ENCODE measurements around the gene CLIC1. TPM values are rescaled to one million over a fixed set of nuclear protein-coding genes. Genes with fewer than 3 reads are reported as not detected.

Gene CLIC1
- total and polyA plus RNA-seq, 2 experiments from 2014 or later: 576 to 784 TPM

DNA sequence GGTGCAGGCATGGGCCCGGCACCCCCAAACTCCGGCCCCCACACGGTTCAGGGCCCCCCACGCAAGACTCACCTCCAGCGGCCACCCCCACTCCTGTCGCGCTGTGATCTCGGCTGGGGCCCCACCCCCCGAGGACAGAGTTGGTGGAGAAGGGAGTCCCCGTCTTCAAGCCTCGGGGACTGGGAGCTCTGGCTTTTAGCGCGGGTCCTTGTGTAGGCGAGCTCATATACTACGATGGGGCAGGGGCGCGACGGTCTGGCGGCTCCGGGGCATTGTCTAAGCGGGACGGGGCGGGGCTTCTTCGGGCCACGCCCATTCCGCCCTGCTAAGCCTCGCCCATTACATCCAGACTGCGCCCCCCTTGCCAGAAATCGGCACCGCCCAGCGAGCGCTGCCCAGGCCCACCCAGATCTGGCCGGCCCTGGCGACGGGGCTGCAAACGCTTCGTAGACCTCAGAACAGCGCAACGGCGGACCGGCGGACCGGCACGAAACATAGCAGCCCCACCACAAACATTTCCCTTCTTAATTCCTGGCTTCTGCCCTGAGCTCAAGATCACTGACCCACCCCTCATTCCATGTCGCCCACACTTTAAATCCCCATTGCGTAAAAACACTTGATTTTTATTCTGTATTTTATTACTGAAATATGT, 6.2 kb downstream of the CLIC1 start:
- Histone ChIP-seq H3K9me3 (ENCODE audit: low read depth) (no peaks in the 10 kb centered on the region), H2AFZ (peak overlapping the region; percentile 70), H3K4me1 (ENCODE audit: insufficient read depth) (peaks cover 19% of the 10 kb centered on the region), H4K20me1 (ENCODE audit: insufficient read depth) (no peaks in the 10 kb centered on the region), H3K36me3 (ENCODE audit: low read depth) (peaks cover 44% of the 10 kb centered on the region), H3K9ac (peak overlapping the region; percentile 81), H3K9me2 (ENCODE audit: insufficient read depth) (no peaks in the 10 kb centered on the region), H3K27ac (peak overlapping the region; percentile 78), H3K27me3 (replicated peaks; ENCODE audit: insufficient read depth) (no peaks in the 10 kb centered on the region), H3K79me2 (ENCODE audit: insufficient read depth) (peaks cover 33% of the 10 kb centered on the region), H3K4me2 (ENCODE audit: unreplicated experiment) (peak overlapping the region; percentile 87), H3K4me3 (peak overlapping the region; percentile 75), H3F3A (ENCODE audit: insufficient read depth) (peaks cover 40% of the 10 kb centered on the region)
- 1 to 3% methylated on average over 33 to 40 of the region's 46 CpGs for WGBS, 2 experiments (ENCODE audit: low coverage in 1 of 2, low lambda C conversion rate in 2 of 2, missing lambda C conversion rate in 2 of 2)
- TF ChIP-seq EZH2phosphoT487 (IDR thresholded peaks at IDR 0.05; ENCODE audit: insufficient read depth, low read depth) (no peak), EZH2 (IDR thresholded peaks at IDR 0.05; ENCODE audit: insufficient read depth, poor library complexity, severe bottlenecking) (no peak)
- DNase-seq: peak; percentile 90
- in situ Hi-C loops (cut with MboI): no loop called here

DNA sequence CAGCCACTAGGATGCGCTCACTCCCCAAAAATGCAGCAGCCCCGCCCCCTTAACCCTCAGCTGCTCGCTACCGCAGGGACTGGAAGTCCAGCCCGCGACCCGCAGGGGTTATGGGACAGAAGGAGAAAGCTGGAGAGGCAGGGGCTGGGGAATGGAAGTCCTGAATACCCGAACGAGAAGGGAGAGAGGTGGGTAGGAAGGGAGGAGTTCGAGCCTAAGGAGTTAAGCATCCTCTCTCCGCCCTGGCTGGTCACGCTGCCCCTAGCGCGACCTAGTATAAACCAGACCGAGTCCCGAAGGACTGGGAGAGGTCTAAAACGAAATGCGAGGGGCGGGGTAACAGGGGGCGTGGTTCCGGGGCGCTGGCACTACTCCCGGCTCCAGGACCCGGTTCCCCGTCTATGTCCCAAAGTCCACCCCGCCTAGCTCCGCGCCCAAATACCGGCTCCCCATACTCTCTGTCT, 6.8 kb downstream of the CLIC1 start:
- no peaks in the 10 kb centered on the region for H3K9me3 ChIP-seq (ENCODE audit: low read depth)
- H3K4me1 ChIP-seq (ENCODE audit: insufficient read depth): peaks cover 19% of the 10 kb centered on the region
- DNase-seq: peak; percentile 96
- peak overlapping the region; percentile 70 for H2AFZ ChIP-seq
- H3K4me2 ChIP-seq (ENCODE audit: unreplicated experiment): peak overlapping the region; percentile 87
- H3K27me3 ChIP-seq (replicated peaks; ENCODE audit: insufficient read depth): no peaks in the 10 kb centered on the region
- peak overlapping the region; percentile 81 for H3K9ac ChIP-seq
- H3K9me2 ChIP-seq (ENCODE audit: insufficient read depth): no peaks in the 10 kb centered on the region
- TF ChIP-seq EZH2phosphoT487 (IDR thresholded peaks at IDR 0.05; ENCODE audit: insufficient read depth, low read depth) (no peak), EZH2 (IDR thresholded peaks at IDR 0.05; ENCODE audit: insufficient read depth, poor library complexity, severe bottlenecking) (no peak)
- peaks cover 44% of the 10 kb centered on the region for H3K36me3 ChIP-seq (ENCODE audit: low read depth)
- in situ Hi-C loops (cut with MboI): no loop called here
- peaks cover 36% of the 10 kb centered on the region for H3F3A ChIP-seq (ENCODE audit: insufficient read depth)
- H3K27ac ChIP-seq: peak overlapping the region; percentile 78
- no peaks in the 10 kb centered on the region for H4K20me1 ChIP-seq (ENCODE audit: insufficient read depth)
- H3K79me2 ChIP-seq (ENCODE audit: insufficient read depth): peaks cover 27% of the 10 kb centered on the region
- WGBS, 2 experiments (ENCODE audit: low coverage in 1 of 2, low lambda C conversion rate in 2 of 2, missing lambda C conversion rate in 2 of 2): 0 to 1% methylated on average over 21 to 29 of the region's 29 CpGs
- peak overlapping the region; percentile 75 for H3K4me3 ChIP-seq

DNA sequence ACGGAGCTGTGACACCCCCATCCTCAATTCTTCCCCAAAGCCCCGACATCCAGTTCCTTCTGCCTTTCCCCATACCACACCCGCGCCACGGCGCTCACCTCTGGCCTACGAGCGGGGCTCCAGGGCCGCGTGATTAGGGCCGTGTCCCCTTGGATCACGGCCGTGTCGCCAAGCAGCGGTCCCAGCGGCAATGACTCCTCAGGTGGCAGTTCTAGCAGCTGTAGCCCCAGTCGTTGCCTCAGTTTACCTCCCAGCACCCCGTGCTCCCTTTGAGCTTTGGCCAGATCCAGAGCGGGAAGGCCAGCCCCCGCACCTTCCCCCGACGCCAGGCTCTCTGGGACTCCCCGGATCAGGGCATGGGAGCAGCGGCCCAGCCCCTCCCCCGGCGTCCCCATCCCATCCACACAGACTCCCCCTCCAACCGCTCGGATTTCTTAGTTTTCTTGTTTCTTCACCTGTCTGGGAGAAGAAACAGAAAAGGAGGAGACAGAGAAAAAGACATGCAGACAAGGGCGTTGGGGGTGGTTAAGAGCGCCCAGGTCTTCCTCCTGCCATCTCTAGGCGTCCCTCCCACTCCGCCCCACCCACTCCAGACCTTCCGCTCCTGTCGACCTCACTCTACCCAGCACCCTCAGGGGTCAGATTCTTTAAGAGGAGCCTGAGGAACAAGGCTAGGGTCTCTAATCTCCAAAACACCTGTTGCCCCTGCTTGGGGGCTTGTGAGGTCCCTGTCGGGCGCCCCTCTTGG, 7.4 kb downstream of the CLIC1 start, which contains the start of gene DDAH2:
DDAH2 (minus strand) TSS at position 533 of the 748 bp plus-strand sequence; CDS start at position 395, 138 bp downstream.
- in situ Hi-C loops (cut with MboI): no loop called here
- Histone ChIP-seq H3K27ac (peak within 1 kb of the TSS; percentile 78), H3K9ac (peak within 1 kb of the TSS; percentile 81), H2AFZ (peak within 1 kb of the TSS; percentile 70), H3K4me3 (peak within 1 kb of the TSS; percentile 75), H3K9me2 (ENCODE audit: insufficient read depth) (no peaks in the 10 kb centered on the region), H3K27me3 (replicated peaks; ENCODE audit: insufficient read depth) (no peaks in the 10 kb centered on the region), H3K79me2 (ENCODE audit: insufficient read depth) (peaks cover 21% of the 10 kb centered on the region), H3K9me3 (ENCODE audit: low read depth) (no peaks in the 10 kb centered on the region), H3F3A (ENCODE audit: insufficient read depth) (peaks cover 32% of the 10 kb centered on the region), H3K4me2 (ENCODE audit: unreplicated experiment) (peak within 1 kb of the TSS; percentile 87), H3K36me3 (ENCODE audit: low read depth) (peaks cover 44% of the 10 kb centered on the region), H4K20me1 (ENCODE audit: insufficient read depth) (no peaks in the 10 kb centered on the region), H3K4me1 (ENCODE audit: insufficient read depth) (peaks cover 13% of the 10 kb centered on the region; the same call in 1 of the 2 replicates)
- TF ChIP-seq EZH2phosphoT487 (IDR thresholded peaks at IDR 0.05; ENCODE audit: insufficient read depth, low read depth): no peak
- no peak for TF ChIP-seq EZH2 (IDR thresholded peaks at IDR 0.05; ENCODE audit: insufficient read depth, poor library complexity, severe bottlenecking)
- no peak for DNase-seq
- WGBS, 2 experiments (ENCODE audit: low coverage in 1 of 2, low lambda C conversion rate in 2 of 2, missing lambda C conversion rate in 2 of 2): 4% methylated on average over 34 to 36 of the region's 36 CpGs
